DOHH2 (cell line): Measurements from ENCODE around the gene PELI3.
A peak's percentile ranks its signal among the peaks of the same experiment; 100 is the strongest.

Experiments used
- H3F3A ChIP-seq: fragments of 200-600 bp; sonication (generic), shearing (Covaris generic); 2 replicates; pipeline ENCODE4 v1.6.0; 2016; ENCODE audit warnings: antibody characterized with exemption, mild to moderate bottlenecking; ENCODE audit not compliant: control insufficient read depth, insufficient read depth
- H3K27ac ChIP-seq: fragments of 200-600 bp; sonication (generic); 2 replicates; pipeline ENCODE4 v1.5.1; 2014; ENCODE audit warnings: low read depth, mild to moderate bottlenecking, low read length, moderate library complexity
- H3K27me3 ChIP-seq: fragments of 200-600 bp; sonication (generic); 2 replicates; pipeline ENCODE4 v1.6.1; 2014; ENCODE audit warnings: mild to moderate bottlenecking, low read length, mixed read lengths; ENCODE audit not compliant: control insufficient read depth
- H3K36me3 ChIP-seq: fragments of 200-600 bp; sonication (generic); 2 replicates; pipeline ENCODE4 v1.6.1; 2014; ENCODE audit warnings: mild to moderate bottlenecking, low read length, moderate library complexity, mixed read lengths; ENCODE audit not compliant: control insufficient read depth
- H3K4me1 ChIP-seq: fragments of 200-600 bp; sonication (generic); 2 replicates; pipeline ENCODE4 v1.6.1; 2014; ENCODE audit warnings: mild to moderate bottlenecking, low read length, mixed read lengths; ENCODE audit not compliant: control insufficient read depth
- H3K4me2 ChIP-seq: fragments of 200-600 bp; sonication (generic); 2 replicates; pipeline ENCODE4 v1.6.0; 2014; ENCODE audit warnings: mild to moderate bottlenecking, low read length, moderate library complexity
- H3K4me3 ChIP-seq: fragments of 200-600 bp; sonication (generic); 2 replicates; pipeline ENCODE4 v1.5.1; 2014; ENCODE audit warnings: mild to moderate bottlenecking, low read length, mixed read lengths
- H3K79me2 ChIP-seq: fragments of 200-600 bp; sonication (generic); 2 replicates; pipeline ENCODE4 v1.6.1; 2014; ENCODE audit warnings: mild to moderate bottlenecking, low read length, mixed read lengths; ENCODE audit not compliant: control insufficient read depth
- H3K9me2 ChIP-seq: fragments of 200-600 bp; sonication (generic); replicated peaks from 2 replicates; pipeline ENCODE4 v1.6.1; 2014; ENCODE audit warnings: mild to moderate bottlenecking, low read length, mixed read lengths; ENCODE audit not compliant: control insufficient read depth
- H3K9me3 ChIP-seq: fragments of 200-600 bp; sonication (generic); 2 replicates; pipeline ENCODE4 v1.6.1; 2014; ENCODE audit warnings: antibody characterized with exemption, low read length, mixed read lengths; ENCODE audit not compliant: control insufficient read depth, insufficient read depth
- H4K20me1 ChIP-seq: fragments of 200-600 bp; sonication (generic); 2 replicates; pipeline ENCODE4 v1.6.0; 2014; ENCODE audit warnings: low read depth, mild to moderate bottlenecking, antibody characterized with exemption, low read length, moderate library complexity; ENCODE audit not compliant: control insufficient read depth, insufficient read depth
- EZH2phosphoT487 ChIP-seq: fragments of 200-600 bp; sonication (generic); IDR thresholded peaks from 2 replicates; pipeline ENCODE4 v1.6.1; 2017; ENCODE audit warnings: borderline replicate concordance, mild to moderate bottlenecking, antibody characterized with exemption, low read length, moderate library complexity, mixed read lengths
- TF ChIP-seq, protein P1 (sequence below): fragments of 200-600 bp; sonication (generic); IDR thresholded peaks from one replicate; pipeline ENCODE4 v1.5.1; 2014; ENCODE audit warnings: antibody characterized with exemption, mild to moderate bottlenecking, low read depth, low read length; ENCODE audit not compliant: poor library complexity, severe bottlenecking

Gene PELI3

DNA sequence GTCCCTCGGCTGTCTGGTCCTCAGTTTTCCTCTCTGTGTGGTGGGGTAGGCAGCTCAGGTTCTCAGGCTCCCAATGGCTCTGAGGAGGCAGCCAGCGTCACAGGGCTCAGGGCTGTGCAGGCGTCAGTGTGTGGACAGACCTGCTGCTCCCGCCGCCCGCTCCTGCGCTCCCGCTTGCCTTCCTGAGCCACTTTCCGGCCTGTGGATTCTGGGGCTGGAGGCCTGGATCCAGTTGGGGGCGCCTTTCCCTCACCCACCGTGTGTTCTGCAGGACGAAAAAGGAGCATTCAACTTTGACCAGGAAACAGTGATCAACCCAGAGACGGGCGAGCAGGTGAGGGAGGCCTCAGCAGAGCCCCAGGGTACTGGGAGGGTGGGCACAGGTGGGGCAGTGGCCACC, 28.2 kb downstream of the PELI3 start:
- Histone ChIP-seq H3K4me1 (no peaks in the 10 kb centered on the region), H3K4me2 (no peak overlapping the region), H3K9me2 (no peaks in the 10 kb centered on the region), H4K20me1 (no peaks in the 10 kb centered on the region), H3K79me2 (no peaks in the 10 kb centered on the region), H3K27me3 (no peaks in the 10 kb centered on the region), H3K36me3 (peaks cover 15% of the 10 kb centered on the region), H3F3A (no peaks in the 10 kb centered on the region), H3K27ac (no peak overlapping the region), H3K9me3 (no peaks in the 10 kb centered on the region), H3K4me3 (no peak overlapping the region)
- TF ChIP-seq EZH2phosphoT487: no peak
- TF ChIP-seq, protein P1, sequence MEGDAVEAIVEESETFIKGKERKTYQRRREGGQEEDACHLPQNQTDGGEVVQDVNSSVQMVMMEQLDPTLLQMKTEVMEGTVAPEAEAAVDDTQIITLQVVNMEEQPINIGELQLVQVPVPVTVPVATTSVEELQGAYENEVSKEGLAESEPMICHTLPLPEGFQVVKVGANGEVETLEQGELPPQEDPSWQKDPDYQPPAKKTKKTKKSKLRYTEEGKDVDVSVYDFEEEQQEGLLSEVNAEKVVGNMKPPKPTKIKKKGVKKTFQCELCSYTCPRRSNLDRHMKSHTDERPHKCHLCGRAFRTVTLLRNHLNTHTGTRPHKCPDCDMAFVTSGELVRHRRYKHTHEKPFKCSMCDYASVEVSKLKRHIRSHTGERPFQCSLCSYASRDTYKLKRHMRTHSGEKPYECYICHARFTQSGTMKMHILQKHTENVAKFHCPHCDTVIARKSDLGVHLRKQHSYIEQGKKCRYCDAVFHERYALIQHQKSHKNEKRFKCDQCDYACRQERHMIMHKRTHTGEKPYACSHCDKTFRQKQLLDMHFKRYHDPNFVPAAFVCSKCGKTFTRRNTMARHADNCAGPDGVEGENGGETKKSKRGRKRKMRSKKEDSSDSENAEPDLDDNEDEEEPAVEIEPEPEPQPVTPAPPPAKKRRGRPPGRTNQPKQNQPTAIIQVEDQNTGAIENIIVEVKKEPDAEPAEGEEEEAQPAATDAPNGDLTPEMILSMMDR: no peak

DNA sequence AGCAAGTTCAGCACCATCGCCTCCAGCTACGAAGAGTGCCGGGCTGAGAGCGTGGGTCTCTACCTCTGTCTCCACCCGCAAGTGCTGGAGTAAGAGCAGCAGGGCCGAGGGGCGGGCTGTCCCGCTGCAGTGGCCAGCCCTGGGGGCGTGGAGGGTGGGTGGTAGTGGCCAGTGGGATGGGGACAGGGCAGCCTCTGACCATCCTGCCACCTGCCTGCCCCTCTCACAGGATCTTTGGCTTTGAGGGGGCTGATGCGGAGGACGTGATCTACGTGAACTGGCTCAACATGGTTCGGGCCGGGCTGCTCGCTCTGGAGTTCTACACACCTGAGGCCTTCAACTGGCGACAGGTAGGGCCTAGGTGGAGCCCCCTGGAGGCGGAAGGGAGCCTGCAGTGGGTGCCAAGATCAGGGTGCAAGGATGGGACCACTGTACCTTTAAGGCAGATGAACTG, 28.7 kb downstream of the PELI3 start:
- H4K20me1 ChIP-seq: no peaks in the 10 kb centered on the region
- H3K4me3 ChIP-seq: no peak overlapping the region
- TF ChIP-seq, protein P1: peak; percentile 65
- no peak for TF ChIP-seq EZH2phosphoT487
- H3K79me2 ChIP-seq: no peaks in the 10 kb centered on the region
- no peaks in the 10 kb centered on the region for H3K4me1 ChIP-seq
- no peaks in the 10 kb centered on the region for H3F3A ChIP-seq
- H3K27me3 ChIP-seq: no peaks in the 10 kb centered on the region
- H3K9me2 ChIP-seq: no peaks in the 10 kb centered on the region
- peaks cover 16% of the 10 kb centered on the region for H3K36me3 ChIP-seq
- no peak overlapping the region for H3K4me2 ChIP-seq
- no peaks in the 10 kb centered on the region for H3K9me3 ChIP-seq
- H3K27ac ChIP-seq: no peak overlapping the region

DNA sequence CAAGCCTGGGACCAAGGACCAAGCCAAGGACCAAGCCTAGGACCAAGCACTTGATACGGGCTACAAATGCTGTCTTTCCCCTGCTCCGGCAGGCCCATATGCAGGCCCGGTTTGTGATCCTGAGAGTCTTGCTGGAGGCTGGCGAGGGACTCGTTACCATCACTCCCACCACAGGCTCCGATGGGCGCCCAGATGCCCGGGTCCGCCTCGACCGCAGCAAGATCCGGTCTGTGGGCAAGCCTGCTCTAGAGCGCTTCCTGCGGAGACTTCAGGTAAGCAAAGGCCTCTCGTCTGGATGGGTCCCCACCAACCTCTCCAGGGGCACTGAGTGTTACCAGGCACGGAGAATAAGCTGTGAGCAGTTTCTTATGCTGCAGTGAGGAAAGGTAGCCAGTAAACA, 30.5 kb downstream of the PELI3 start:
- Histone ChIP-seq H3K9me2 (no peaks in the 10 kb centered on the region), H3F3A (no peaks in the 10 kb centered on the region), H4K20me1 (no peaks in the 10 kb centered on the region), H3K4me1 (no peaks in the 10 kb centered on the region), H3K36me3 (peaks cover 11% of the 10 kb centered on the region), H3K27ac (no peak overlapping the region), H3K79me2 (no peaks in the 10 kb centered on the region), H3K9me3 (no peaks in the 10 kb centered on the region), H3K4me3 (no peak overlapping the region), H3K4me2 (no peak overlapping the region), H3K27me3 (no peaks in the 10 kb centered on the region)
- TF ChIP-seq EZH2phosphoT487: no peak
- TF ChIP-seq, protein P1: no peak

DNA sequence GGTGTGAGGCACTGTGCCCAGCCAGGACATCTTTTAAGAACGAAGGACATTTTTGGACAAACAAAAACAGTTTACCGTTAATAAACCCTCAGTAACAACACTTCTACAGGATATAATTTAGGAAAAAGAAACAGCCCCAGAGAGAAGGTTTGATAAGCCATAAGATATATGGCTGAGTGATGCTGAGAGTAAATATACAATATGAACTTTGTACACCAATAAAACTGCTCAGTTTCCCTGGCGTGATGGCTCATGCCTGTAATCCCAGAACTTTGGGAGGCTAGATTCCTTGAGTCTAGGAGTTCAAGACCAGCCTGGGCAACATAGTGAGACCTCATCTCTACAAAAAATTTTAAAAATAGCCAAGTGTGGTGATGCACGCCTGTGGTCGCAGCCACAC, 31.8 kb downstream of the PELI3 start:
- Histone ChIP-seq H3K27me3 (no peaks in the 10 kb centered on the region), H3K4me1 (no peaks in the 10 kb centered on the region), H3K9me3 (no peaks in the 10 kb centered on the region), H3K9me2 (no peaks in the 10 kb centered on the region), H3K4me2 (no peak overlapping the region), H3K79me2 (no peaks in the 10 kb centered on the region), H3K27ac (no peak overlapping the region), H3K4me3 (no peak overlapping the region), H3F3A (no peaks in the 10 kb centered on the region), H4K20me1 (no peaks in the 10 kb centered on the region), H3K36me3 (peaks cover 11% of the 10 kb centered on the region)
- no peak for TF ChIP-seq EZH2phosphoT487
- TF ChIP-seq, protein P1: no peak
